ENCODE results near the gene KCP. TPM values are rescaled to one million over a fixed set of nuclear protein-coding genes. Genes with fewer than 3 reads are reported as not detected.

The KCP gene
- total and polyA plus RNA-seq, 2 of the 13 experiments (the other 11 are each of a cell fraction or from before 2014, with no cell fraction given) = 0.37 to 1.0 TPM

GRCh38 chr7:128936798-128937197 lies 26.3 kb upstream of the KCP start:
- H2AFZ ChIP-seq (ENCODE audit: low read length) = no peak overlapping the region
- peaks cover 5 to 40% of the 10 kb centered on the region in 2 experiments for H3K27me3 ChIP-seq (ENCODE audit: control insufficient read depth in 1 of 2, insufficient read depth in 2 of 2, low read length in 2 of 2)
- ChIA-PET POLR2A (no interaction called here), CTCF (ENCODE audit: low intra/inter-chr PET ratio, low total read pairs) (no interaction called here)
- H3K27ac ChIP-seq (ENCODE audit: extremely low read length, insufficient read depth, low read length) = no peak overlapping the region
- no peaks in the 10 kb centered on the region for H3K79me2 ChIP-seq (ENCODE audit: insufficient read depth, low read length)
- peaks cover 79% of the 10 kb centered on the region for H3K4me1 ChIP-seq (ENCODE audit: insufficient read depth, low read length)
- peak overlapping the region; percentile 92 for H3K4me2 ChIP-seq (ENCODE audit: low read depth, low read length)
- no peak for TF ChIP-seq MIER3 (CRISPR knock-in tag; IDR thresholded peaks at IDR 0.05; ENCODE audit: borderline replicate concordance)
- TF ChIP-seq ZMAT5 (CRISPR knock-in tag; IDR thresholded peaks at IDR 0.05; ENCODE audit: borderline replicate concordance, low read depth) = no peak
- TF ChIP-seq ZNF333 (CRISPR knock-in tag; IDR thresholded peaks at IDR 0.05; ENCODE audit: borderline replicate concordance) = no peak
- TF ChIP-seq ZNF761 (CRISPR knock-in tag; conservative IDR thresholded peaks at IDR 0.05) = 0 out of 2 replicates have a peak, but pooled peaks have one; percentile 0
- peak; percentile 5; the same call in 1 of the 2 replicates for TF ChIP-seq ZFP91 (CRISPR knock-in tag; IDR thresholded peaks at IDR 0.05; ENCODE audit: borderline replicate concordance)
- no peak for TF ChIP-seq PHF20 (CRISPR knock-in tag; IDR thresholded peaks at IDR 0.05)
- TF ChIP-seq ZNF430 (CRISPR knock-in tag; IDR thresholded peaks at IDR 0.05) = no peak
- no peak for TF ChIP-seq NR2F1 (CRISPR knock-in tag; IDR thresholded peaks at IDR 0.05)
- no peak for TF ChIP-seq AKNA (CRISPR knock-in tag; IDR thresholded peaks at IDR 0.05; ENCODE audit: borderline replicate concordance)
- TF ChIP-seq PTBP1 (IDR thresholded peaks at IDR 0.05; ENCODE audit: low read depth, low read length, poor library complexity, severe bottlenecking) = no peak
- no peak for TF ChIP-seq RBM22 (optimal IDR thresholded peaks at IDR 0.05; ENCODE audit: low read length)
- TF ChIP-seq REST (IDR thresholded peaks at IDR 0.05; ENCODE audit: borderline replicate concordance in 1 of 2, low read depth in 1 of 2, low read length in 2 of 2) = no peak
- TF ChIP-seq MIER2 (CRISPR knock-in tag; IDR thresholded peaks at IDR 0.05) = no peak
- peak overlapping the region in 1 of 3 experiments; percentile 75; a peak in 1 of 6 replicates for H3K4me3 ChIP-seq (replicated peaks in 1 of 3; ENCODE audit: insufficient read depth in 1 of 3, low read depth in 2 of 3, low read length in 3 of 3)
- H3K9ac ChIP-seq (ENCODE audit: insufficient read depth, low read depth, low read length) = no peak overlapping the region
- H3K9me3 ChIP-seq (ENCODE audit: low read length) = no peaks in the 10 kb centered on the region
- BruUV-seq (replicated peaks) = no TSS peak
- H3K36me3 ChIP-seq (replicated peaks in 1 of 2; ENCODE audit: control insufficient read depth in 1 of 2, insufficient read depth in 2 of 2, low read length in 2 of 2) = no peaks in the 10 kb centered on the region
- WGBS (ENCODE audit: low lambda C conversion rate) = 74% methylated on average over 4 of the region's 4 CpGs
- H4K20me1 ChIP-seq (ENCODE audit: insufficient read depth, low read length) = no peaks in the 10 kb centered on the region
- intact Hi-C loops (cut with micrococcal nuclease; ENCODE audit: unreplicated experiment) (loop anchor here (2.0 kb wide), 1 partner anchor 32 kb away; no protein-coding TSS in a partner anchor), in situ Hi-C loops (cut with HindIII; ENCODE audit: extremely low pct_ligation_motif_present, low pct_unique_long_range_greater_than_20kb) (no loop called here)
- DNase-seq (ENCODE audit: low spot score) (no peak), ATAC-seq (no peak), FAIRE-seq (no peak)
